Measurements from ENCODE around the gene RGS10. TPM values are rescaled to one million over a fixed set of nuclear protein-coding genes. Genes with fewer than 3 reads are reported as not detected.

RGS10 gene
- total and polyA plus RNA-seq, 9 of the 15 experiments (the other 6 are each of a cell fraction or from before 2014, with no cell fraction given) = 31.9 to 123 (median 62.1) TPM

GRCh38 chr10:119469325-119469707, 73.2 kb downstream of the RGS10 start:
- BruUV-seq (replicated peaks) = no TSS peak
- Histone ChIP-seq H3K9me1 (ENCODE audit: control insufficient read depth, insufficient read depth, low read length) (no peaks in the 10 kb centered on the region), H3K4me3 (no peak overlapping the region), H3K27ac (ENCODE audit: extremely low read depth, low read depth, low read length) (no peak overlapping the region), H3K79me2 (ENCODE audit: control insufficient read depth, insufficient read depth, low read length) (no peaks in the 10 kb centered on the region), H3K27me3 (ENCODE audit: control insufficient read depth in 2 of 2, insufficient read depth in 2 of 2, low read length in 2 of 2) (peaks cover 0 to 4% of the 10 kb centered on the region in 2 experiments; a peak in 1 of 5 replicates), H3K4me2 (ENCODE audit: insufficient read depth, low read length) (no peak overlapping the region), H3K9me3 (replicated peaks; ENCODE audit: control insufficient read depth, insufficient read depth, low read depth, low read length) (peaks cover 3% of the 10 kb centered on the region), H2AFZ (ENCODE audit: low read depth, low read length) (no peak overlapping the region), H3K9ac (ENCODE audit: insufficient read depth in 1 of 2, low read depth in 2 of 2, low read length in 2 of 2) (no peak overlapping the region), H3K4me1 (replicated peaks in 1 of 2; ENCODE audit: control insufficient read depth in 2 of 2, insufficient read depth in 2 of 2, low read length in 2 of 2) (peaks cover 4 to 5% of the 10 kb centered on the region in 2 experiments; a peak in 3 of 5 replicates), H3K36me3 (ENCODE audit: control insufficient read depth, insufficient read depth, low read length) (no peaks in the 10 kb centered on the region), H4K20me1 (replicated peaks; ENCODE audit: control insufficient read depth, insufficient read depth, low read length) (no peaks in the 10 kb centered on the region)
- FAIRE-seq (no peak), DNase-seq (ENCODE audit: extremely low read depth in 1 of 4, low spot score in 3 of 4) (no peak), ATAC-seq (no peak)
- in situ Hi-C loops (cut with MboI) (no loop called here), intact Hi-C loops (cut with micrococcal nuclease) (no loop called here)
- WGBS (ENCODE audit: insufficient coverage, low coverage, missing lambda C conversion rate) = 43% methylated on average over 8 of the region's 8 CpGs
- CTCF ChIA-PET (ENCODE audit: low intra/inter-chr PET ratio) = no interaction called here
- TF ChIP-seq ZNF41 (CRISPR knock-in tag; conservative IDR thresholded peaks at IDR 0.05) = no peak
- no peak for TF ChIP-seq ZNF785 (CRISPR knock-in tag; IDR thresholded peaks at IDR 0.05)
- TF ChIP-seq ZNF512 (tag; IDR thresholded peaks at IDR 0.05) = no peak
- no peak for TF ChIP-seq EP400 (IDR thresholded peaks at IDR 0.05)
- no peak for TF ChIP-seq MBD1 (CRISPR knock-in tag; IDR thresholded peaks at IDR 0.05)
- no peak for TF ChIP-seq CBFB (CRISPR knock-in tag; IDR thresholded peaks at IDR 0.05)
- no peak for TF ChIP-seq ZKSCAN8 (CRISPR knock-in tag; IDR thresholded peaks at IDR 0.05)
- TF ChIP-seq POLR2A (conservative IDR thresholded peaks at IDR 0.05) = no peak
- POLR2A ChIA-PET = no interaction called here
